ENCODE measurements around the gene ROR1. TPM values are rescaled to one million over a fixed set of nuclear protein-coding genes. Genes with fewer than 3 reads are reported as not detected.

The ROR1 gene
- total RNA-seq, 4 donors from 2014 or later = 0.73 to 2.6 (median 1.4) TPM

DNA sequence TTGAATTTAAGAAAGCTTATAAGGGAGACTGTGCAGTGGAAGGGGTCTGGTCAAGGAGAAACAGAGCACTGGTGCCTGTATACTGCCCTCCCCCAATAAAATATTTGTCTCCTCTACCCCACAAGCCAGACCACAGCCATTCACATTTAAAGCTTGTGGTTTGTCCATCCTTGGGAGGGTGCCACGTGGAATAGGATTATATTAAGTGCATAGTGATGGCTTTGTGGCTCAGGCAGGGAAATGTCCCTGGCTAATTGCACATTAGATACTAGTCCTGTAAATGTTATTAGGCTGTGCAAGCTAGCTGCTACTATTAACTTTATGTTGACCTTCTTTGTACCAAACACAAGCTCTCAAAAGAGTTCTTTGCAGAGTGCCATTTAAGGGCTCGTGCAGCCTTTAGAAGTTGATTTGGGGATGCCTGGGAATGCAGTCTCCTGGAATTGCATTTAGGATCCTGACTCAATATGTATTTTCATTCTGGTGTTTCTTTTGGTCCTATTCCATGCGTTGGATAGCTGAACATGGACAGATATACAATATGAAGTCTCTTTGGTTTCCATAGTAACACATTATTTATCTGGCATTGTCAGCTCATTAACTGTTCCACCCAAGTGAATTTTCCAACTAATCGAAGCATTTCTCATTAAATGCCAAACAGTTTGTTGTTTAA, 210.6 kb downstream of the ROR1 start:
- H3K4me3 ChIP-seq (replicated peaks in 1 of 3) = no peak overlapping the region
- peaks cover 0 to 12% of the 10 kb centered on the region in 2 donors for H3K4me1 ChIP-seq

GRCh38 chr1:63984930-63985290, 211.1 kb downstream of the ROR1 start:
- no peak for TF ChIP-seq CTCF (IDR thresholded peaks at IDR 0.05)
- TF ChIP-seq POLR2A (IDR thresholded peaks at IDR 0.05) = no peak
- Histone ChIP-seq H3K9me3 (no peaks in the 10 kb centered on the region), H3K4me3 (replicated peaks in 1 of 3) (no peak overlapping the region), H3K4me1 (peaks cover 0 to 12% of the 10 kb centered on the region in 2 donors), H3K27me3 (no peaks in the 10 kb centered on the region), H3K36me3 (no peaks in the 10 kb centered on the region), H3K27ac (no peak overlapping the region)
- intact Hi-C loops (cut with DNase I) = no loop called here
- no peak for DNase-seq
- WGBS, 2 donors = 57 to 62% methylated on average over 5 of the region's 5 CpGs

More for the DNA sequence above, 210.6 kb downstream of the ROR1 start:
- H3K36me3 ChIP-seq = no peaks in the 10 kb centered on the region
- no peaks in the 10 kb centered on the region for H3K9me3 ChIP-seq
- H3K27ac ChIP-seq = no peak overlapping the region
- intact Hi-C loops (cut with DNase I) = no loop called here
- 48 to 59% methylated on average over 4 of the region's 4 CpGs for WGBS, 2 donors
- TF ChIP-seq POLR2A (IDR thresholded peaks at IDR 0.05) = no peak
- no peak for TF ChIP-seq CTCF (IDR thresholded peaks at IDR 0.05)
- H3K27me3 ChIP-seq = no peaks in the 10 kb centered on the region
- no peak for DNase-seq

GRCh38 chr1:63987014-63987627, 213.3 kb downstream of the ROR1 start:
- Histone ChIP-seq H3K27ac (no peak overlapping the region), H3K36me3 (no peaks in the 10 kb centered on the region), H3K4me3 (replicated peaks in 1 of 3) (no peak overlapping the region), H3K4me1 (no peaks in the 10 kb centered on the region), H3K27me3 (no peaks in the 10 kb centered on the region), H3K9me3 (no peaks in the 10 kb centered on the region)
- no peak for TF ChIP-seq CTCF (IDR thresholded peaks at IDR 0.05)
- no peak for TF ChIP-seq POLR2A (IDR thresholded peaks at IDR 0.05)
- DNase-seq = no peak
- intact Hi-C loops (cut with DNase I) = no loop called here
- 59 to 67% methylated on average over 2 of the region's 2 CpGs for WGBS, 2 donors

DNA sequence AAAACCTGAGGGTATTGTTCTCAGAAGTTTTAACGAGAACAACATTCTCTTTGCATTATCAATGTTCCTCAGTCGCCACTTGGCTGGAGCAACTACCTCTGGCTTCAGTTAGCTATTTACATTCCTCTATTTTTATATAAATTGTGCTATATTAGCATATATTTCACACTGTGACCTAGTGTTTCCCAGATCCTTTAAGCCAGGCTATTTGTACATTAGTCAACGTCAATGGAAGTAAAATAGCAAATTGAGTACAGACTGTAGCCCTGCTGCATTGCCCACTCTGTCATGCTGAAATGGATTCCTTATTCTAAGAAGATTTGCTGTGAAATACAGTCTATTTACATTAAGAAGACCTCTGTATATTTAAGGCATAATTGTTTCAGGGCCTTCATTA, 213.8 kb downstream of the ROR1 start:
- intact Hi-C loops (cut with DNase I) = no loop called here
- Histone ChIP-seq H3K9me3 (no peaks in the 10 kb centered on the region), H3K4me1 (no peaks in the 10 kb centered on the region), H3K36me3 (no peaks in the 10 kb centered on the region), H3K27ac (no peak overlapping the region), H3K27me3 (no peaks in the 10 kb centered on the region), H3K4me3 (replicated peaks in 1 of 3) (no peak overlapping the region)
- TF ChIP-seq POLR2A (IDR thresholded peaks at IDR 0.05) (no peak), CTCF (IDR thresholded peaks at IDR 0.05) (no peak)
- DNase-seq = no peak
- 78 to 83% methylated on average over 3 of the region's 3 CpGs for WGBS, 2 donors

- TF ChIP-seq POLR2A (IDR thresholded peaks at IDR 0.05) = no peak
- no peak for TF ChIP-seq CTCF (IDR thresholded peaks at IDR 0.05)
- 87 to 91% methylated on average over 2 of the region's 2 CpGs for WGBS, 2 donors
- H3K4me1 ChIP-seq = no peaks in the 10 kb centered on the region
- no peak overlapping the region for H3K4me3 ChIP-seq (replicated peaks in 1 of 3)
- DNase-seq = no peak
- no peaks in the 10 kb centered on the region for H3K27me3 ChIP-seq
- intact Hi-C loops (cut with DNase I) = no loop called here
- no peak overlapping the region for H3K27ac ChIP-seq
- H3K36me3 ChIP-seq = no peaks in the 10 kb centered on the region
- no peaks in the 10 kb centered on the region for H3K9me3 ChIP-seq
Observed at GRCh38 chr1:63988941-63989340, 215.1 kb downstream of the ROR1 start.

All from thyroid gland (tissue), 4 donors.